K562 treated with DMSO at 1 percent for 24 hours (cell line): ENCODE results near the gene VSTM5. TPM values are rescaled to one million over a fixed set of nuclear protein-coding genes. Genes with fewer than 3 reads are reported as not detected.

Source experiments
- total RNA-seq: library from RNA; unstranded; fragments of 300-600 nt; gene quantifications from 2 replicates; pipeline ENCODE4 v1.2.3, GENCODE V29; 2022; ENCODE audit warnings: low read depth; ENCODE audit not compliant: insufficient read depth

Gene VSTM5, protein sequence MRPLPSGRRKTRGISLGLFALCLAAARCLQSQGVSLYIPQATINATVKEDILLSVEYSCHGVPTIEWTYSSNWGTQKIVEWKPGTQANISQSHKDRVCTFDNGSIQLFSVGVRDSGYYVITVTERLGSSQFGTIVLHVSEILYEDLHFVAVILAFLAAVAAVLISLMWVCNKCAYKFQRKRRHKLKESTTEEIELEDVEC
- total RNA-seq, result not detected in 2 replicates

DNA sequence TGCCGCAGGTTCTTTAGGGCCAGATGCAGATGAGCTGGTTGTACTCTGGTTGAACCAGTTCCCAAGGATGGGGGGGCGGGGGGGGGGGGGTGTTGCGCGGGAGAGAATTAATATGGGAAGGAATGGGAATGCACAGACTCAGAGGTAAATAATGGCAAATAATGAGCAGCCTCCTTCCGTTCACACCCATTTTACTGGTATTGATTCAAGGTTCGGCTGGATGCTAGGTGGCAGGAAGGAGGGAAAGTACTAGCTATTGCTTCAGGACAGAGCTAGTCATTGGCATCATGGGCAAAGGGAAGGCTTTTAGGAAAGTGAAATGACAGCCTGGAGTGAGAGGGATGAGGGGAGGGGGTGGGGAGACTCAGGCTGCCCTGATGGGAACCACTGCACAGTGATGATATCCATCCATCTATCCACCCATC lies at the start of gene VSTM5:
Gene VSTM5 (minus strand): TSS at position 25 of the 425 bp plus-strand sequence. CDS start 116 bp downstream, outside the sequence.

DNA sequence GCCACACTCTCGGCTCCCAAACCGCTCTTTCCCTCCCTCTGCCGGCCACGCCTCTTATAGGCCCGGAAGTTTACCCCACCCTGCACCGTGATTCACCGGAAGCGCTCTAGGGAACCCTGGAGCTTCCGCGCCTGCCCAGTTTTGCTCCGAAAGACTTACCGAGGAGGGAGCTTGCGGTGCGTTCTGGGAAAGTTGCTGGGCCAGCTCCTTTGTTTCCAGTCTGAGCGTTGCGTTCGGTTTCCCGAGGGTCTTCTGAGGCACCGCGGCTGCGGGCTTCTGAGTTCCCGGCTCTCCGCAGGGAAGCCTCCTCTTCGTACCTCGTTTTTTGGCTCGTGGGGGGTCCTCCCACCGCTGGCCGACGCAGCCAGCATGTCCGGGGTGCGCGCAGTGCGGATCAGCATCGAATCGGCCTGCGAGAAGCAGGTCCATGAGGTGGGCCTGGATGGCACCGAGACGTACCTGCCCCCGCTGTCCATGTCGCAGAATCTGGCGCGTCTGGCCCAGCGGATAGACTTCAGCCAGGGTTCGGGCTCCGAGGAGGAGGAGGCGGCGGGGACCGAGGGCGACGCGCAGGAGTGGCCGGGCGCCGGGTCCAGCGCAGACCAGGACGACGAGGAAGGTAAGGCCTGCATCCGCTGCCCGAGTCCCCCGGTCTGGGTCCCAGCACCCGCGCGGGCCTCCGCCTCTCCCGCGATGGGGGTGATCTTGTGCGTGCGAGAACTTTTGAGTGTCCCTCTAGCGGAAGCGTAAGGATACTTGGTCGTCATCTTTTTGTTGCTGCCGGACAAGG lies 66.1 kb downstream of the VSTM5 start, which contains the start of gene MED17:
Gene MED17 (plus strand): TSS at position 138 of the 790 bp plus-strand sequence. CDS start 232 bp downstream, at position 370.

Other genes with a start within 250 kb of the VSTM5 start
- gene CEP295, start 188.9 kb downstream of the VSTM5 start, total RNA-seq, result 12.9 and 14.3 TPM in 2 replicates
- gene TAF1D, start 109.1 kb downstream of the VSTM5 start, total RNA-seq, result 32.7 and 37.0 TPM in 2 replicates
- 12.7 and 19.5 TPM in 2 replicates for gene C11orf54, start 108.9 kb downstream of the VSTM5 start, total RNA-seq
- gene MED17, start 66.3 kb downstream of the VSTM5 start, total RNA-seq, result 14.2 and 16.8 TPM in 2 replicates
- not detected in 2 replicates for gene HEPHL1, start 170.7 kb upstream of the VSTM5 start, total RNA-seq